HEK293T (cell line): ENCODE results near the gene PIK3R5.

Experiments
- BHLHE40 ChIP-seq: fragments of 450-650 bp; IDR thresholded peaks from 2 replicates; pipeline ENCODE4 v1.6.1; 2016; ENCODE audit warnings: mild to moderate bottlenecking, moderate library complexity, borderline replicate concordance
- ELF4 ChIP-seq: fragments of 450-650 bp; IDR thresholded peaks from 2 replicates; pipeline ENCODE4 v1.6.1; 2017; ENCODE audit warnings: antibody characterized with exemption
- FOXA1 ChIP-seq: fragments of 450-650 bp; IDR thresholded peaks from 2 replicates; pipeline ENCODE4 v1.6.1; 2016; ENCODE audit warnings: mild to moderate bottlenecking
- FOXM1 ChIP-seq: fragments of 450-650 bp; IDR thresholded peaks from 2 replicates; pipeline ENCODE4 v1.6.1; 2017; ENCODE audit warnings: mild to moderate bottlenecking, borderline replicate concordance
- L3MBTL2 ChIP-seq: fragments of 450-650 bp; conservative IDR thresholded peaks from 2 replicates; pipeline ENCODE4 v1.6.1; 2016; ENCODE audit warnings: mild to moderate bottlenecking
- LEF1 ChIP-seq: fragments of 450-650 bp; IDR thresholded peaks from 2 replicates; pipeline ENCODE4 v1.6.1; 2017; ENCODE audit warnings: mild to moderate bottlenecking, borderline replicate concordance
- NFRKB ChIP-seq: fragments of 450-650 bp; IDR thresholded peaks from 2 replicates; pipeline ENCODE4 v1.6.1; 2016; ENCODE audit warnings: mild to moderate bottlenecking, moderate library complexity
- SP1 ChIP-seq: fragments of 450-650 bp; IDR thresholded peaks from 2 replicates; pipeline ENCODE4 v1.6.1; 2017
- SUZ12 ChIP-seq: fragments of 450-650 bp; IDR thresholded peaks from 2 replicates; pipeline ENCODE4 v1.6.1; 2016; ENCODE audit warnings: mild to moderate bottlenecking

- TF ChIP-seq SUZ12: no peak
- TF ChIP-seq LEF1: no peak
- no peak for TF ChIP-seq BHLHE40
- TF ChIP-seq L3MBTL2: no peak
- no peak for TF ChIP-seq NFRKB
- TF ChIP-seq SP1: no peak
- no peak for TF ChIP-seq FOXA1
- no peak for TF ChIP-seq FOXM1
- TF ChIP-seq ELF4: no peak
Measured at GRCh38 chr17:8938933-8939332, 26.6 kb downstream of the PIK3R5 start.
